ENCODE data around the gene WDR47.
"Not testable (repeated sequence)": the region's sequence is repeated elsewhere in the genome, so short reads cannot be mapped to it uniquely, and the experiment has no call there.

Gene WDR47

GRCh38 chr1:108957888-108958287 lies 84.0 kb downstream of the WDR47 start:
- peaks cover 13% of the 10 kb centered on the region for H3K27me3 Mint-ChIP-seq
- H3K4me1 Mint-ChIP-seq: peaks cover 56% of the 10 kb centered on the region
- DNase-seq (no peak), ATAC-seq (no peak)
- H3K27ac Mint-ChIP-seq: no peak overlapping the region
- peaks cover 0 to 6% of the 10 kb centered on the region in 2 donors for H3K9me3 Mint-ChIP-seq
- no peak overlapping the region for H3K4me3 Mint-ChIP-seq

DNA sequence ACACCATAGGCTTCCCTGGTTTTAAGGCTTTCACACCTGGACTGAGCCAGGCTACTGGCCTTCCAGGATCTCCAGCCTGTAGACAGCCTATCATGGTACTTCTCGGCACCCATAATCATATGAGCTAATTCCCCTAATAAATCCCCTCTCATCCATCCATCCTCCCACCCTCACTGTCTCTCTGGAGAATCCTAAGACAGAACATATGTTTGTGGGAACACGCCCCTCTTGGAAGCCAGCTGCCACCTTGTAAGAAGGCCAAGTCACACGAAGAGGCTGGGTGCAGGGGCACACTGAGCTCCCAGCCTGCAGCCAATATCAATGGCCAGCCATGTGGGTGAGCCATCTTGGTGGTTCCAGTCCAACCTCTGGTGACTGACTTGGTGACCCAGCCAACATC lies 86.0 kb downstream of the WDR47 start:
- DNase-seq (no peak), ATAC-seq (no peak)
- Mint-ChIP-seq H3K4me3 (no peak overlapping the region), H3K27me3 (peaks cover 8% of the 10 kb centered on the region), H3K4me1 (peaks cover 44% of the 10 kb centered on the region), H3K27ac (no peak overlapping the region), H3K9me3 (peaks cover 0 to 6% of the 10 kb centered on the region in 2 donors)

- H3K4me3 Mint-ChIP-seq: peak overlapping the region in 1 of 2 donors; percentile 12
- ATAC-seq: no peak
- peaks cover 36% of the 10 kb centered on the region for H3K4me1 Mint-ChIP-seq
- H3K27ac Mint-ChIP-seq: no peak overlapping the region
- no peak for DNase-seq
- peaks cover 8% of the 10 kb centered on the region for H3K27me3 Mint-ChIP-seq
- peaks cover 0 to 6% of the 10 kb centered on the region in 2 donors for H3K9me3 Mint-ChIP-seq
These were observed 86.8 kb downstream of the WDR47 start for GRCh38 chr1:108955111-108955510.

GRCh38 chr1:108953452-108953851 lies 88.5 kb downstream of the WDR47 start:
- DNase-seq (no peak), ATAC-seq (no peak)
- peaks cover 8% of the 10 kb centered on the region for H3K27me3 Mint-ChIP-seq
- no peak overlapping the region for H3K27ac Mint-ChIP-seq
- no peak overlapping the region for H3K4me3 Mint-ChIP-seq
- peaks cover 39% of the 10 kb centered on the region for H3K4me1 Mint-ChIP-seq
- H3K9me3 Mint-ChIP-seq: peaks cover 0 to 6% of the 10 kb centered on the region in 2 donors

GRCh38 chr1:108951242-108951641 lies 90.7 kb downstream of the WDR47 start:
- no peaks in the 10 kb centered on the region for H3K27me3 Mint-ChIP-seq
- ATAC-seq (no peak), DNase-seq (no peak)
- peaks cover 0 to 4% of the 10 kb centered on the region in 2 donors for H3K9me3 Mint-ChIP-seq
- H3K4me3 Mint-ChIP-seq: no peak overlapping the region
- H3K27ac Mint-ChIP-seq: no peak overlapping the region
- peaks cover 20% of the 10 kb centered on the region for H3K4me1 Mint-ChIP-seq

GRCh38 chr1:108949044-108949443 lies 92.9 kb downstream of the WDR47 start:
- DNase-seq (no peak), ATAC-seq (no peak)
- H3K27ac Mint-ChIP-seq: no peak overlapping the region
- peaks cover 15% of the 10 kb centered on the region for H3K4me1 Mint-ChIP-seq
- H3K9me3 Mint-ChIP-seq: no peaks in the 10 kb centered on the region
- no peak overlapping the region for H3K4me3 Mint-ChIP-seq
- H3K27me3 Mint-ChIP-seq: no peaks in the 10 kb centered on the region

DNA sequence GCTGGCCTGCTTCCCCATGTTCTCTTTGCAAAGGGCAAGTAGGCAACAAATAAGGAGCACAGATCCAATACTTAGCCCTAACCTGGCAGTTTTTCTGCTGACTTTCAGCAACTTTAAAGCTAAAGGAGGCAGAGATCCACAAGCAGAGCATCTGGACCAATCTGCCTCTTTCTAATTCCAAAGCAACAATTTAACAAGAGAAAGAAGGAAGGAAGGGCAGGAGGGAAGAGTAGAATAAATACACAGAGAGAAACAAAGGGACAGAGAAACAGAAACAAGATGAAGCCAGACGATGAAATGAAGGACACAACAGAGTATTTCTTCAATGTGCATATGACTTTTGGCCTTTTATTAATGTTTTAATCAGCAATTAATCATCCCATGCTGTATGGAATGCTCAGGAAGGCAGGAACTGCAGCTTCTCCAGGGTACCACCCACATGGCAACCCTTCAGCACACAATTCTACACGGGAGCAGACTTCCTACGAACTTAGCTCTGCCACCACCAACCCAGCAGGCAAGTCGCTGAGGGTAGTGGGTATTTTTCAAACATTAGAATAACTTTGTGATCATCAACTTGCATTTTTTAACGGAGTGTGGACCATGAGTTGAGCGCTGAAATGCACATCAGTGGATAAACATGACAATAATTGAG lies 93.9 kb downstream of the WDR47 start:
- ATAC-seq (no peak), DNase-seq (no peak)
- Mint-ChIP-seq H3K27me3 (no peaks in the 10 kb centered on the region), H3K9me3 (no peaks in the 10 kb centered on the region), H3K4me1 (peaks cover 6% of the 10 kb centered on the region), H3K4me3 (no peak overlapping the region), H3K27ac (no peak overlapping the region)

DNA sequence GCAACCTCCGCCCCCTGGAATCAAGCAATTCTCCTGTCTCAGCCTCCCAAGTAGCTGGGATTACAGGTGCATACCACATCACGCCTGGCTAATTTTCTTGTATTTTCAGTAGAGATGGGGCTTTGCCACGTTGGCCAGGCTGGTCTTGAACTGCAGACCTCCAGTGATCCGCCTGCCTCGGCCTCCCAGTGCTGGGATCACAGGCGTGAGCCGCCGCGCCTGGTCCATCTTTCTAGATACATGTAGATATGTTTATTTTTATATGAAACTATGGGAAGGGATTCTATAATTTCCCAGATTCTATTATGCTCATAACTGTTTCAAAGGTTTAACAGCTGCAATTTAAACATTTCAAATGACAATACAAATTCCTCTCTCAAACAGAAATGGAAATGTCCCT lies 105.7 kb downstream of the WDR47 start:
- DNase-seq (no peak), ATAC-seq (no peak)
- no peaks in the 10 kb centered on the region for H3K4me1 Mint-ChIP-seq
- H3K9me3 Mint-ChIP-seq: no peaks in the 10 kb centered on the region
- no peaks in the 10 kb centered on the region for H3K27me3 Mint-ChIP-seq
- no peak overlapping the region for H3K4me3 Mint-ChIP-seq
- no peak overlapping the region for H3K27ac Mint-ChIP-seq

DNA sequence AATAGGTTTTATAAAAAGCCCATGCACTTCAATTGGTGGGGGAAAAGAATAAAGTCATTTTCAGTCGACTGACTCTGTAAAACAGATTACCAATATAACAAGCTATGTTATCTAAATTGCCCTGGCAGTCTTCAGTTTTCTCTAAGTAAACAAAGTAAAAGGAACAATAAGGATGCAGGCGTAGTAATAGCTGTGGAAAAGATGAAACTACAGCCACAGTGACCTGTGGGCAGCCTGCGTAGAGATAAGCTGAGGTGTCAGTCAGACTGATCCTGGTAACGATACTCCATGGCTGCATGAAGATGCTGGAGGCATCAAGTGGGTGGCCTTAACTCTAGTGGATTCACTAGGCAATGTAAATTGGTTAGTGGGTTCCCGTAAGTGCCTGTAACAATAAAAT lies 108.0 kb downstream of the WDR47 start:
- H3K9me3 Mint-ChIP-seq: no peaks in the 10 kb centered on the region
- peak overlapping the region in 1 of 2 donors; percentile 20 for H3K27ac Mint-ChIP-seq
- no peaks in the 10 kb centered on the region for H3K27me3 Mint-ChIP-seq
- H3K4me3 Mint-ChIP-seq: no peak overlapping the region
- DNase-seq (no peak), ATAC-seq (no peak)
- no peaks in the 10 kb centered on the region for H3K4me1 Mint-ChIP-seq

DNA sequence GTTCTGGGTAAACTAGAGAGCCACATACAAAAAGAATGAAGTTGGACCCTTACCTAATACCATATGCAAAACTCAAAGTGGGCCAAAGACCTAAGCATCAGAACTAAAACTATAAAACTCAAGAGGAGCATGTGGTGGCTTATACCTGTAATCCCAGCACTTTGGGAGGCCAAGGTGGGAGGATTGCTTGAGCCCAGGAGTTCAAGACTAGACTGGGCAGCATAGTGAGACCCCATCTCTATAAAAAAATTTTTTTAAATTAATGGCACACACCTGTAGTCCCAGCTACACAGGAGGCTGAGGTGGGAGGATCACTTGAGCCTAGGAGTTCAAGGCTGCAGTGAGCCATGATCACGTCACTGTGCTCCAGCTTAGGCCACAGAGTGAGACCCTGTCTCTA lies 114.3 kb downstream of the WDR47 start:
- H3K27ac Mint-ChIP-seq: peak overlapping the region in 1 of 2 donors; percentile 64
- not testable (repeated sequence) for ATAC-seq, H3K4me1 Mint-ChIP-seq, H3K9me3 Mint-ChIP-seq, DNase-seq, H3K27me3 Mint-ChIP-seq, H3K4me3 Mint-ChIP-seq

GRCh38 chr1:108925920-108926319 lies 116.0 kb downstream of the WDR47 start:
- Mint-ChIP-seq H3K9me3 (no peaks in the 10 kb centered on the region), H3K4me1 (no peaks in the 10 kb centered on the region), H3K27me3 (no peaks in the 10 kb centered on the region), H3K4me3 (no peak overlapping the region), H3K27ac (no peak overlapping the region)
- DNase-seq: no peak
- peak; percentile 54 for ATAC-seq
